Osteoblast (primary cell): ENCODE data around the gene EGR1. TPM values are rescaled to one million over a fixed set of nuclear protein-coding genes. Genes with fewer than 3 reads are reported as not detected.
A peak's percentile ranks its signal among the peaks of the same experiment; 100 is the strongest.

Source experiments
- DNase-seq: peaks from one replicate; pipeline ENCODE4 v3.0.0; 2011; ENCODE audit warnings: low spot score, mixed read lengths; ENCODE audit not compliant: insufficient read length; ENCODE audit errors: missing footprints
- H2AFZ ChIP-seq: 2 replicates; pipeline ENCODE4 v1.6.0; 2011; ENCODE audit warnings: mild to moderate bottlenecking, low read length
- H3K27ac ChIP-seq: 2 replicates; pipeline ENCODE4 v1.5.1; 2011; ENCODE audit warnings: mild to moderate bottlenecking, low read depth, low read length, moderate library complexity
- H3K27me3 ChIP-seq: 2 replicates; pipeline ENCODE4 v1.6.0; 2012; ENCODE audit warnings: mild to moderate bottlenecking, control low read depth, inconsistent platforms, low read length, moderate library complexity; ENCODE audit not compliant: insufficient read depth
- H3K36me3 ChIP-seq: 2 replicates; pipeline ENCODE4 v1.5.1; 2011; ENCODE audit warnings: mild to moderate bottlenecking, low read length, control low read depth, moderate library complexity; ENCODE audit not compliant: insufficient read depth
- H3K4me1 ChIP-seq: 2 replicates; pipeline ENCODE4 v1.5.1; 2011; ENCODE audit warnings: mild to moderate bottlenecking, low read length, control low read depth, moderate library complexity; ENCODE audit not compliant: insufficient read depth
- H3K4me2 ChIP-seq: 2 replicates; pipeline ENCODE4 v1.6.0; 2011; ENCODE audit warnings: mild to moderate bottlenecking, low read length; ENCODE audit not compliant: insufficient read depth
- H3K4me3 ChIP-seq: fragments of 200-600 bp; sonication (generic); 3 replicates; pipeline ENCODE4 v1.5.1; 2012; ENCODE audit warnings: mild to moderate bottlenecking, low read length, inconsistent platforms; ENCODE audit not compliant: insufficient read depth
- H3K79me2 ChIP-seq: 2 replicates; pipeline ENCODE4 v1.6.0; 2012; ENCODE audit warnings: mild to moderate bottlenecking, low read length, control low read depth, inconsistent platforms; ENCODE audit not compliant: insufficient read depth
- H3K9me3 ChIP-seq: 2 replicates; pipeline ENCODE4 v1.5.1; 2011; ENCODE audit warnings: low read depth, low read length, control low read depth
- H4K20me1 ChIP-seq: 2 replicates; pipeline ENCODE4 v1.6.0; 2012; ENCODE audit warnings: mild to moderate bottlenecking, low read length, control low read depth; ENCODE audit not compliant: insufficient read depth
- total RNA-seq: library from RNA; depleted of rRNA; stranded (reverse); fragments of >200 nt; gene quantifications from 2 replicates; pipeline ENCODE4 v1.2.3, GENCODE V29; 2012
- TF ChIP-seq, protein P1 (sequence below): IDR thresholded peaks from 2 replicates; pipeline ENCODE4 v1.5.1; 2011; ENCODE audit warnings: mild to moderate bottlenecking, low read depth, low read length, moderate library complexity; ENCODE audit errors: extremely low read depth

Gene EGR1
- total RNA-seq, 1 donor = 2.2 TPM

DNA sequence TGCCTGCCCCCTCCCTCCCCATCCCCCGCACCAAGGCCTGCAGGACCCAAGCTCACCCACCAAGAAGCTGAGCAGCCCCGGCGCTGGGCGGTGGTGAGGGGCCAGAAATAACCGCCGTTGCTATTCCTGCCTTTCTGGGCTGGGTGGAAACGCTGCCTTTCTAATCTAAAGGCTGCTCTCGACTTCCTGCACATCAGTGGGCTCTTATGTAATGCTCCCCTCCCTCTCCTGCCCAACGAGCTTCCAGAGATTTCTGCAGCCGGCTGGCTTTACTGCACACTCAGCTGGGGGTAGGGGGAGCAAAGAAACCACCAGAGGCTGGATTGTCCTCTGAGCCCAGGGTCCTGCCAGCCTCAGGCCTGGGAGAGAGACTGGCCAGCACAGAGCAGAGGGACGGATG lies 6.9 kb upstream of the EGR1 start:
- Histone ChIP-seq H3K9me3 (no peaks in the 10 kb centered on the region), H3K4me3 (no peak overlapping the region), H3K4me2 (no peak overlapping the region), H3K27ac (no peak overlapping the region), H3K36me3 (no peaks in the 10 kb centered on the region), H3K27me3 (no peaks in the 10 kb centered on the region), H3K79me2 (no peaks in the 10 kb centered on the region), H4K20me1 (no peaks in the 10 kb centered on the region), H2AFZ (peak overlapping the region; percentile 35), H3K4me1 (peaks cover 15% of the 10 kb centered on the region)
- TF ChIP-seq, protein P1, sequence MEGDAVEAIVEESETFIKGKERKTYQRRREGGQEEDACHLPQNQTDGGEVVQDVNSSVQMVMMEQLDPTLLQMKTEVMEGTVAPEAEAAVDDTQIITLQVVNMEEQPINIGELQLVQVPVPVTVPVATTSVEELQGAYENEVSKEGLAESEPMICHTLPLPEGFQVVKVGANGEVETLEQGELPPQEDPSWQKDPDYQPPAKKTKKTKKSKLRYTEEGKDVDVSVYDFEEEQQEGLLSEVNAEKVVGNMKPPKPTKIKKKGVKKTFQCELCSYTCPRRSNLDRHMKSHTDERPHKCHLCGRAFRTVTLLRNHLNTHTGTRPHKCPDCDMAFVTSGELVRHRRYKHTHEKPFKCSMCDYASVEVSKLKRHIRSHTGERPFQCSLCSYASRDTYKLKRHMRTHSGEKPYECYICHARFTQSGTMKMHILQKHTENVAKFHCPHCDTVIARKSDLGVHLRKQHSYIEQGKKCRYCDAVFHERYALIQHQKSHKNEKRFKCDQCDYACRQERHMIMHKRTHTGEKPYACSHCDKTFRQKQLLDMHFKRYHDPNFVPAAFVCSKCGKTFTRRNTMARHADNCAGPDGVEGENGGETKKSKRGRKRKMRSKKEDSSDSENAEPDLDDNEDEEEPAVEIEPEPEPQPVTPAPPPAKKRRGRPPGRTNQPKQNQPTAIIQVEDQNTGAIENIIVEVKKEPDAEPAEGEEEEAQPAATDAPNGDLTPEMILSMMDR = no peak
- no peak for DNase-seq

DNA sequence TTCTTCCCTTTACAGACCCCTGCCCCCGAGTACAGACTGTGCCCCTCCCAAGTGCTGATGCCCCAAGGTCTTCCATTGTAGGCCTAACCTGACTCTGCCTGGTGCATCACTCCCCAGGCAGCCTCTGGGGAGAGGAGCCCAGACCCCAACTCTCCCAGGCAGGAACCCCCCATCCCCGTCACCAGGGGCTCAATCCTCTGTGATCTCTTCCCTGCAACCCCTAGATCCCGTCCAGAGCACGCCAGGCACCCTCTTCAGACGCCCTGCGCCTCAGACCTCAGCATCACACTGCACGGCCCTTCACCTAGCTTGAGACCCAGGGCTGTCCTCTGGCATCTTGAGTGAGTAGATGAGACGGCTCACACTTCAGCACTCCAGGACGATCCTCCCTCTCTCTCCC lies 6.4 kb upstream of the EGR1 start:
- Histone ChIP-seq H3K9me3 (no peaks in the 10 kb centered on the region), H3K4me1 (peaks cover 18% of the 10 kb centered on the region), H3K4me2 (no peak overlapping the region), H3K4me3 (no peak overlapping the region), H3K36me3 (no peaks in the 10 kb centered on the region), H2AFZ (no peak overlapping the region), H4K20me1 (no peaks in the 10 kb centered on the region), H3K79me2 (no peaks in the 10 kb centered on the region), H3K27me3 (no peaks in the 10 kb centered on the region), H3K27ac (no peak overlapping the region)
- TF ChIP-seq, protein P1 = no peak
- no peak for DNase-seq

DNA sequence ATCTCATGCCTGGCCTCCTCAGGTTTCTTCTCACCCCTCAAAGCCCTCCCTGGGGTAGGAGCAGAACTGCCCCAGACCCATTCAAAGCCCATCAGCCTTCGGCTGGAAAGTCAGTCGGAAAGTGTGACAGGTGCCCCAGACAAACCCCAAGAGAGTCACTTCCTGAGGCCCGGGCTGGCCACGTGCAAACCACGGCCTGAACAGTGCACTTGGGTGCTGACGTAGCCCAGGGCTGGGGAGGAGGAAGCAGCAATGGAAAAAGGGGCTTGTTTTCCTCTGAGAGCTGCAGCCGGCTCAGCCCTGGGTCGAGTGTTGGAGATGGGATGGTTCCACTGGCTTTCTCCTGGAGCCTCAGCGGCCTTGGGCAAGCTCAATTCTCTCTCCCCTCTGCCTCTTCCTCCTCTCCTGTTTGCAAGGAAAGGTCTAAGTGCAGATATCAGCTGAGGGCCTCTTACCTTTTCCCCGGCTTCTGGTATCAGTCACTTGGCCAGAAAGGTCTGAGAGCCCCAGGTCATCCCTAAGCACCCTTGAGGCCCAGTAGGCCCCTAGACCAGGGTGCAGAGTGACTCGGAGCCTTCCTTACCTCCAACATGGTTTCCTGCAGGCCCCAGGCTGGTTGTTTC lies 5.9 kb upstream of the EGR1 start:
- Histone ChIP-seq H2AFZ (no peak overlapping the region), H3K4me2 (no peak overlapping the region), H3K27ac (no peak overlapping the region), H3K36me3 (no peaks in the 10 kb centered on the region), H4K20me1 (peaks cover 2% of the 10 kb centered on the region), H3K27me3 (no peaks in the 10 kb centered on the region), H3K9me3 (no peaks in the 10 kb centered on the region), H3K4me1 (peaks cover 18% of the 10 kb centered on the region), H3K4me3 (no peak overlapping the region), H3K79me2 (no peaks in the 10 kb centered on the region)
- no peak for DNase-seq
- TF ChIP-seq, protein P1 = no peak

DNA sequence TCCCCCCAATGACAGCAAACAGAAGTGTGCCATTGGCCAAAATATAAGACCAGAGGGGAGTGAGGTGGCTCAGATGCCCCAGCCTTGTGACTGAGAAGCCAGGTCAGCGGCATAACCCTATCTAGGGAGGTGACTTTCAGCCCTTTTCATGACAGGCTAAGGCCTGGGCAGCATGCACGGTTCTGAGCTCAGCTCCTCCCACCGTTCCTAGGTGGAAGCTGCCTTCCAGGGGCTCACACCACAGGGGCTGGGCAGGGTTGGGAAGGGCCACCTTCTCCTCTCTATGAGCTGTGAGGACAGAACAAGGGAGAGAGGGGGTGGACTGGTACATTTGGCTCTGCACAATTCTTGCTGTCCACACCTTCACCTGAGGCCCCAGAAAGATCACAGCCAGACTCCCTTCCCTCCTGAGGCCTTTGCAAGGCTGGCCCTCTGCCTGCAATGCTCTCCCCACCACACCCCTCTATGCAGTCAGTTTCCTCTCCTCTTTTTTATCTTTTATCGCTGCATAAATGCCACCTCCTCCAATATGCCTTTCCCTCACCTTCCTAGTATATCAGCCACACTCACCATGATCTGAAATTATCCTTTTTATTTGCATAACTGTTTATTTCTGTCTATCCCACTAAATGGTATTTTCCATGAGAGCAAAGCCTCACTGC lies 5.1 kb upstream of the EGR1 start:
- Histone ChIP-seq H3K4me1 (peaks cover 18% of the 10 kb centered on the region), H3K4me3 (no peak overlapping the region), H3K9me3 (no peaks in the 10 kb centered on the region), H3K4me2 (no peak overlapping the region), H3K79me2 (no peaks in the 10 kb centered on the region), H3K36me3 (no peaks in the 10 kb centered on the region), H2AFZ (no peak overlapping the region), H3K27me3 (no peaks in the 10 kb centered on the region), H4K20me1 (peaks cover 2% of the 10 kb centered on the region), H3K27ac (no peak overlapping the region)
- TF ChIP-seq, protein P1 = no peak
- DNase-seq = no peak
